Measurements from ENCODE around the gene NAE1.
"Not testable (repeated sequence)": the region's sequence is repeated elsewhere in the genome, so short reads cannot be mapped to it uniquely, and the experiment has no call there.

The NAE1 gene

DNA sequence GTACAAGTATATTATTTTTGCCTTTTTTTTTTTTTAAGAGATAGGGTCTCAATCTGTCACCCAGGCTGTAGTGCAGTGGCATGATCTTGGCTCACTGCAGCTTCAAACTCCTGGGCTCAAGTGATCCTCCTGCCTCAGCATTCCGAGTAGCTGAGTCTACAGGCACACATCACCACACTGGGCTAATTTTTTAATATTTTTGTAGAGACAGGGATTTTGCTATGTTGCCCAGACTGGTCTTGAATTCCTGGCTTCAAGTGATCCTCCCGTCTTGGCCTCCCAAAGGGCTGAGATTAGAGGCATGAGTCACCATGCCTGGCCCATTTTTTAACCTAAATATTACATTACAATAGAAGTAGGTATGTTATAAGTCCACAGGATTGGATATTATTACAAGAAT, 32.6 kb downstream of the NAE1 start:
- DNase-seq (ENCODE audit: low read depth, low spot score): peak; percentile 17
- in situ Hi-C loops (cut with HindIII; ENCODE audit: low sequenced_read_pairs): no loop called here
- H3K4me3 ChIP-seq (ENCODE audit: low read depth, low read length): no peak overlapping the region
- TF ChIP-seq, protein P1, sequence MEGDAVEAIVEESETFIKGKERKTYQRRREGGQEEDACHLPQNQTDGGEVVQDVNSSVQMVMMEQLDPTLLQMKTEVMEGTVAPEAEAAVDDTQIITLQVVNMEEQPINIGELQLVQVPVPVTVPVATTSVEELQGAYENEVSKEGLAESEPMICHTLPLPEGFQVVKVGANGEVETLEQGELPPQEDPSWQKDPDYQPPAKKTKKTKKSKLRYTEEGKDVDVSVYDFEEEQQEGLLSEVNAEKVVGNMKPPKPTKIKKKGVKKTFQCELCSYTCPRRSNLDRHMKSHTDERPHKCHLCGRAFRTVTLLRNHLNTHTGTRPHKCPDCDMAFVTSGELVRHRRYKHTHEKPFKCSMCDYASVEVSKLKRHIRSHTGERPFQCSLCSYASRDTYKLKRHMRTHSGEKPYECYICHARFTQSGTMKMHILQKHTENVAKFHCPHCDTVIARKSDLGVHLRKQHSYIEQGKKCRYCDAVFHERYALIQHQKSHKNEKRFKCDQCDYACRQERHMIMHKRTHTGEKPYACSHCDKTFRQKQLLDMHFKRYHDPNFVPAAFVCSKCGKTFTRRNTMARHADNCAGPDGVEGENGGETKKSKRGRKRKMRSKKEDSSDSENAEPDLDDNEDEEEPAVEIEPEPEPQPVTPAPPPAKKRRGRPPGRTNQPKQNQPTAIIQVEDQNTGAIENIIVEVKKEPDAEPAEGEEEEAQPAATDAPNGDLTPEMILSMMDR (IDR thresholded peaks at IDR 0.05; ENCODE audit: low read depth, low read length): no peak

DNA sequence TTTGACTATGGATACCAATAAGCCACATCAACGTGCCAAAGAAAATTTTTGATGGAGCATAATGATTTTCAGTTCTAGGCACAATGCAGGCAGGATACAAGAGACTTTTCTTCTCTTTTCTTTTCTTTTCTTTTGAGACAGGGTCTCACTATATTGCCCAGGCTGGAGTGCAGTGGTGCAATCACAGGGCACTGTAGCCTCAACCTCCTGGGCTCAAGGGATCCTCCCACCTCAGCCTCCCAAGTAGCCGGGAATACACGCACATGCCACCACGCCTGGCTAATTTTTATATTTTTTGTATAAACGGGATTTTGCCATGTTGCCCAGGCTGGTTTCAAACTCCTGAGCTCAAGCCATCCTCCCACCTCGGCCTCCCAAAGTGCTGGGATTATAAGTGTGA, 36.8 kb downstream of the NAE1 start:
- in situ Hi-C loops (cut with HindIII; ENCODE audit: low sequenced_read_pairs); H3K4me3 ChIP-seq (ENCODE audit: low read depth, low read length); DNase-seq (ENCODE audit: low read depth, low spot score): not testable (repeated sequence)

DNA sequence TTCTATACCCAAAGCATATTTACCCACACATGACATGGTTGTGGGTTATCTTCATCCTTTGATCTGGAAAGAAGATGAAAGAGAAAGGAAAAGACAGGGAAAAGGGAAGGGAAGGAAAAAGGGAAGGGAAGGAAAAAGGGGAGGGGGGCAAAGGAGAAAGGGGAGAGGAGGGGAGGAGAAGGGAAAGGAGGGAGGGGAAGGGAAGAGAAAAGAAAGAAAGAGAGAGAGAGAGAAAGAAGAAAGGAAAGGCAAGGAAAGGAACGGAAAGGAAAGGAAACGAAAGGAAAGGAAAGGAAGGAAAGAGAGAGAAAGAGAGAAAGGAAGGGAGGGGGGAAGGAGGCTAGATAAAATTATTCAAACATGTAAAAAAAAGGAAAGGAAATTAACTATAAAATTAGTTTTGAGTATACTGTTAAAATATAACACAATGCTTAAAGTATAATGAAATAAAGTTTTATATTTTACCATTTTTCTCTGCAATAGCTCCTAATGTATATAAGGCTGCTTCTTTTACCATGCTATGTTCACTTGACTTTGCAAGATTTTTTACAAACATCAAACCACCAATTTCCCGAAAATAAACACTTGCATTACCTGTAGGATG, 40.5 kb downstream of the NAE1 start:
- no peak for DNase-seq (ENCODE audit: low read depth, low spot score)
- TF ChIP-seq, protein P1 (IDR thresholded peaks at IDR 0.05; ENCODE audit: low read depth, low read length): no peak
- in situ Hi-C loops (cut with HindIII; ENCODE audit: low sequenced_read_pairs): no loop called here
- no peak overlapping the region for H3K4me3 ChIP-seq (ENCODE audit: low read depth, low read length)

DNA sequence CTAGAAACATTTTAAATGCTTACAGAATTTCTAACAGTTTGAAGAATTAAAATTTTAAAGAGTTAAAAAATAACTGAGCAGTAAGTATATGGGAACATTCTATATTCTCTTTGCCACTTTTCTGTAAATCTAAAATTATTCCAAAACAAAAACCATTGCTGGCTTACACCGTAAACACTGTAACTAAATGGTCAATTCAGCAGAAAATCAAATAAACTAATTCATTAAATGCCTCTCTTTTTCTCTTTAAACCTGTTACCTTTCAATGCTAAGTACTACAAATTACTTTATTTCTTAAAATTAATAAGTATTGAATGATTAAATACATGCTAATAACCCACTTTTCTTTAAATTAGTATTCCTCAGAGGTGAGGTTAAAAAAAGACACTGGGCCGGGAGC, 43.3 kb downstream of the NAE1 start:
- in situ Hi-C loops (cut with HindIII; ENCODE audit: low sequenced_read_pairs): no loop called here

DNA sequence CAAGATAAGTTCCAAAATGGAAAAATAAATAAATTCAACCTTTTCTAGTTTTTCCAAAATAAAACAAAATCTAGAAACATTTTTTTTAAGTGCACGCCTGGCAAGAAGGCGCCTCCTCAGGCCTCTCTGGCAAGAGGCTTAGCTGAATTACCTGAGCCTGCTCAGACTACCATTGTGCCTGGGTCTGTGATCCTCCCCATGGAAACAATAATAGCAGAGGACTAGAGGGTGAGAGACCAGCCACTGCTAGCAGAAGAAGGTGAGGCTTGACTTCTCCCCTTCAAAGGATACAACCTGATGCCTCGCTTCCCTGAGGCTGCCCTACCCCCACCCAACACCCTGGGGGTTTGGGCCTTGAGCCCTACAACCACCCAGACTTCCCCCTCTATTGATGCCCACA, 44.2 kb downstream of the NAE1 start:
- in situ Hi-C loops (cut with HindIII; ENCODE audit: low sequenced_read_pairs): no loop called here

More for the DNA sequence above, 43.3 kb downstream of the NAE1 start:
- no peak for DNase-seq (ENCODE audit: low read depth, low spot score)
- TF ChIP-seq, protein P1 (IDR thresholded peaks at IDR 0.05; ENCODE audit: low read depth, low read length): no peak
- no peak overlapping the region for H3K4me3 ChIP-seq (ENCODE audit: low read depth, low read length)

DNA sequence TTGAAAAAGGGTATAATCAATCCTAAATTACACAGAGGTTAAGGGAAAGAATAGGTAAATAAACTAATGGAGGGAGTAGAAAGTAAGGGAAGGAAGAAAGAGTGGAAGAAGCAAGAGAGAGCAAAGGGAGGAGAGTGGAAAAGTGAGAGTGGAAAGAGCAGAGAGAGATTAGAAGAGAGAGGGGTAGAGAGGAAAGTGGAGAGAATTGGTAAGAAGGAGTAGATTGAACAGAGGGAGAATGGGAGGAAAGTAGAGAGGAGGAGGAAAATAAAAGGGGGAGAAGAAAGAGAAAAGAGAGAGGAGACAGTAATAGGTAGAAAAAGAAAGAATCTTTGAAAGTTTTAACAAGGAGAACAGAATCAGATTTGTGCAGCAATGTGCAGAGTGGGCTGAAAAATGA, 54.3 kb downstream of the NAE1 start:
- in situ Hi-C loops (cut with HindIII; ENCODE audit: low sequenced_read_pairs): no loop called here
- TF ChIP-seq, protein P1 (IDR thresholded peaks at IDR 0.05; ENCODE audit: low read depth, low read length): no peak
- no peak overlapping the region for H3K4me3 ChIP-seq (ENCODE audit: low read depth, low read length)
- no peak for DNase-seq (ENCODE audit: low read depth, low spot score)

More for the DNA sequence above, 44.2 kb downstream of the NAE1 start:
- TF ChIP-seq, protein P1 (IDR thresholded peaks at IDR 0.05; ENCODE audit: low read depth, low read length): no peak
- DNase-seq (ENCODE audit: low read depth, low spot score): no peak
- H3K4me3 ChIP-seq (ENCODE audit: low read depth, low read length): no peak overlapping the region

DNA sequence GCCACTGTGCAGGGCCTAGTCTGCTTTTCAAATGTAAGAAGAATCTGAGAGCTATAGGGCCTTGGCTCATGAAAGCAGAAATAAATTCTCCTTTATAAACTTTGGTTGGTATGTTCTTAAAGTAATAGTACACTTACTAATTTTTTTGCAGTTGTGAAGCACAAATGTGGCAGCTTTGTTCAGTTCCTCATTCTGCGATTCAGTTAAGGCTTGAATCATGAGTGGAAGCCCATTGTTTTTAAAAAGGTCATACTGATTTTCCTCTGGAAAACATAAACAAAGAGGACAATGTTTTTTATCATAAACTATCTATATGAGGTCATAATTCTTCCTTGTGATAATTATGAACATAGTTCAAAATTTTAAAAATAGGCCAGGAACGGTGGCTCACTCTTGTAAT, 55.8 kb downstream of the NAE1 start:
- DNase-seq (ENCODE audit: low read depth, low spot score): no peak
- H3K4me3 ChIP-seq (ENCODE audit: low read depth, low read length): no peak overlapping the region
- in situ Hi-C loops (cut with HindIII; ENCODE audit: low sequenced_read_pairs): no loop called here
- TF ChIP-seq, protein P1 (IDR thresholded peaks at IDR 0.05; ENCODE audit: low read depth, low read length): no peak
